ENCODE measurements around the gene UBXN11.

DNA sequence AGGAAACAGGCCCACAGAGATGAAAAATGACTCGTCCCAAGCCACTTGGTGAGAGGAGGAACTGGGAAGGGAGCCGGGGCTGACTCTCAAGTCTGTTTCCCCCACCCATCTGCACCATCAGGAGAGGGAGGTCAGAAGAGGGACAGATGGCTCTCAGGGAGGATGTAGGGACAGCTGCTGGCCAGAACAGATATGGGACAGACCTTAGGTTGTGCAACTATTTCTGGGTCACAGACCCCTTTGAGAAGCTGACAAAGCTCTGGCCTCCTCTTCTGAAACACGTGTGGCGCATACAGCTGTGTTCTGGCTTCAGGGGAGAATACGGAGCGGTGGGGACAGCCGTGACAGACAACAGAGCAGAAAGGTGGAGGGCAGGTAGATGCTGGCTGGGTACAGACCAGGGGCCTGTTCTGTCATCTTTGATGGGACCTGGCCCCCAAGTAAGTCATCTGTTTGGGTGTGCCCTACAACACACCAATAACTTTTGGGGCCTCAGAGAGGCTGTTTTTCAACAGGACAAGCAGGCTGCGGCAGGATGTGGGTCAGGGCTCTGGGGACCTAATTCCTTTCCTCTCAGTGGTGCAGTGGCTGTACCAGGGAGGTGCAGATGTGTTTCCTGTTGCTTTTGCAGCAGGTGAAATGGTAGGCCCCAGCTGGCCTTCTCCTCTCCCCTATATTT lies 19.3 kb downstream of the UBXN11 start:
- no peak for TF ChIP-seq POLR2AphosphoS5 (IDR thresholded peaks at IDR 0.05; ENCODE audit: low read depth, low read length)
- TF ChIP-seq FOXP2 (optimal IDR thresholded peaks at IDR 0.05; ENCODE audit: borderline replicate concordance, extremely low read depth, extremely low read length, insufficient read depth): no peak
- TF ChIP-seq, protein P1, sequence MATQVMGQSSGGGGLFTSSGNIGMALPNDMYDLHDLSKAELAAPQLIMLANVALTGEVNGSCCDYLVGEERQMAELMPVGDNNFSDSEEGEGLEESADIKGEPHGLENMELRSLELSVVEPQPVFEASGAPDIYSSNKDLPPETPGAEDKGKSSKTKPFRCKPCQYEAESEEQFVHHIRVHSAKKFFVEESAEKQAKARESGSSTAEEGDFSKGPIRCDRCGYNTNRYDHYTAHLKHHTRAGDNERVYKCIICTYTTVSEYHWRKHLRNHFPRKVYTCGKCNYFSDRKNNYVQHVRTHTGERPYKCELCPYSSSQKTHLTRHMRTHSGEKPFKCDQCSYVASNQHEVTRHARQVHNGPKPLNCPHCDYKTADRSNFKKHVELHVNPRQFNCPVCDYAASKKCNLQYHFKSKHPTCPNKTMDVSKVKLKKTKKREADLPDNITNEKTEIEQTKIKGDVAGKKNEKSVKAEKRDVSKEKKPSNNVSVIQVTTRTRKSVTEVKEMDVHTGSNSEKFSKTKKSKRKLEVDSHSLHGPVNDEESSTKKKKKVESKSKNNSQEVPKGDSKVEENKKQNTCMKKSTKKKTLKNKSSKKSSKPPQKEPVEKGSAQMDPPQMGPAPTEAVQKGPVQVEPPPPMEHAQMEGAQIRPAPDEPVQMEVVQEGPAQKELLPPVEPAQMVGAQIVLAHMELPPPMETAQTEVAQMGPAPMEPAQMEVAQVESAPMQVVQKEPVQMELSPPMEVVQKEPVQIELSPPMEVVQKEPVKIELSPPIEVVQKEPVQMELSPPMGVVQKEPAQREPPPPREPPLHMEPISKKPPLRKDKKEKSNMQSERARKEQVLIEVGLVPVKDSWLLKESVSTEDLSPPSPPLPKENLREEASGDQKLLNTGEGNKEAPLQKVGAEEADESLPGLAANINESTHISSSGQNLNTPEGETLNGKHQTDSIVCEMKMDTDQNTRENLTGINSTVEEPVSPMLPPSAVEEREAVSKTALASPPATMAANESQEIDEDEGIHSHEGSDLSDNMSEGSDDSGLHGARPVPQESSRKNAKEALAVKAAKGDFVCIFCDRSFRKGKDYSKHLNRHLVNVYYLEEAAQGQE (IDR thresholded peaks at IDR 0.05; ENCODE audit: insufficient read depth in 1 of 2, low read depth in 2 of 2, low read length in 2 of 2): no peak
- no peak for TF ChIP-seq TAF1 (IDR thresholded peaks at IDR 0.05; ENCODE audit: borderline replicate concordance, insufficient read depth, low read length)
- TF ChIP-seq SIN3A (IDR thresholded peaks at IDR 0.05; ENCODE audit: borderline replicate concordance, insufficient read depth, low read length): no peak

Data from PFSK-1 (cell line).